ENCODE results near the gene ARPC5L.
"Not testable (repeated sequence)": the region's sequence is repeated elsewhere in the genome, so short reads cannot be mapped to it uniquely, and the experiment has no call there.

The ARPC5L gene

DNA sequence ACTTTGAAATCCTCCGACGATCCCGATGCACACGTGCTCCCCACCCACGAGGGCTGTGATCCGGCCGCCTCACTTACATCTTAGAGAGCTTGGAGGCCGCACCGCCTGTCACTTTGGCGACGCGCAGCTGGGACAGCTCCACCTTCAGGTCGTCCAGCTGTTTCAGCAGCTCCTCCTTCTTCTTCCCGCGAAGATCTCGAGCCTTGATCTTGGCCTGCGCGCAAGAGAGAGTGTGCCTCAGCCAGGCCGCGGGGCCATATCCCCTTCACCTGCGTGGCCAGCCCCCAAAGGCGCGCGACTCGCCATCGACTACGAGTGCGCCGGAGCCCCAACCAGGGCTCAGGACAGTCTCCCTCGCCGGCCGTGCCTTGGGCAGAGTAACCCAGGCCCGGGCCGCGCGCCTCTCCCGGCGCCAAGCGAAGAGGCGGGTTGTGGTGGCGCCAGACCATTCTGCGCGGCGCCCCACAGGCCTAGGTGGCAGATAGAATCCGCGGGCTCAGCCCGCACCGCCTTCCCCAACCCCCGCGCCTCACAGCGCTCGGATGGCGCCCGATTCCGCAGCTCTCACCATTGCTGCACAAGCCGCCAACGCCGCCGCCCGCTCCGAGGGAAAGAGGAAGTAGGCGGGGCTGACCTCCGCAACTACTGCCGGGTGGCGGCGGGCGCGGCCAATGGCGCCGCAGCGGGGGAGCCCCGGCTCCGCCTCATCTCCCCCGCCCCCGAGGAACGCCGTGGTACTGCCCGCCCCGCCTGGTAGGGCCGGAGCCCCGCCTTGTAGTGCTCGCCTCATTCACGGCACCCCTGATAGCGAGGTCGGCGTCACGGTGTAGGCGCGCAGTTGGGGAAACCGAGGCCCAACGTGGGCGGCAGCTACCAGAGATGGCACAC lies at the start of gene ARPC5L, which contains the start of gene RPL35:
ARPC5L (plus strand) TSS at position 789 of the 888 bp plus-strand sequence. CDS start 7,161 bp downstream, outside the sequence.
RPL35 (minus strand) TSS at position 616 of the 888 bp plus-strand sequence; CDS start at position 571, 45 bp downstream.
- DNase-seq = peak; percentile 71

DNA sequence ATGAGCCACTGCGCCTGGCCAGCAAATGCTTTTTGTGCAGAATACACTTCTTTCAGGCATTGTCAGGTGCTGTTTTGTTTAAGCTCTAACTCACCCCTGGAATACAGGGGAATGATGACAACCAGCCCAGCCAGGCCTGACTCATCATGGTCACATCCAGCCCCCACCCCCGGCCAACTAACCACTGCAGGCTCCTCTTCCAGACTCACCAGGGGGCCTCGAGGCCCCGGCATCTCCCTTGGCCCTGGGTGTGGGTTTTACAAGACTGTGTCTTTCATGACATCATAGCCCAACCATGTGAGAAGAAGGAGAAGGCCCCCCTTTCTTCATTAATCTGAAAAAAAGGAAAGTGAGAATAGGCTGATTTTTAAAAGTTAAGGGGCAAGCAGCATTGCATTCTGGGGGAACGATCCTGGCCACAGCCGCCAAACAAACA lies 49.5 kb upstream of the ARPC5L start:
- DNase-seq = no peak

- DNase-seq = no peak
Observed at GRCh38 chr9:124813041-124813440, 48.9 kb upstream of the ARPC5L start.

- no peak for DNase-seq
Observed at GRCh38 chr9:124813501-124814163, 48.3 kb upstream of the ARPC5L start.

DNA sequence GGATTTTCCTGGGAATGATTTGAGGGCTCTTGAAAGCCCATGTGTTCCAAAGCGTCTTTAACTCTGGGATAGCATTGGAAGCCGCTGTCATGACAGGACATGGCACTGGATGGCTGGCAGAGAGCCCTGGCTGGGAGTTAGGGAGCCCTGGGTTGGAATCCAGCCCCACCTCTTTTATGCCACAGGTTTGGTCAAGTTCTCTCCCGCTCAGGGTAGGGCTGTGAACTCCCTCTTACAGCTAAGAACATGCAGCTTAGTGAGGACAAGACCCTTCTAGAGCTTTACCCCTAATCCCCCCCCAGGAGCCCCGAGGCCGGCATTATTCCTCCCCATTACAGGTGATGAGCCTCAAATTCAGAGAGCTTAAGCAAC lies 47.8 kb upstream of the ARPC5L start:
- no peak for DNase-seq

DNA sequence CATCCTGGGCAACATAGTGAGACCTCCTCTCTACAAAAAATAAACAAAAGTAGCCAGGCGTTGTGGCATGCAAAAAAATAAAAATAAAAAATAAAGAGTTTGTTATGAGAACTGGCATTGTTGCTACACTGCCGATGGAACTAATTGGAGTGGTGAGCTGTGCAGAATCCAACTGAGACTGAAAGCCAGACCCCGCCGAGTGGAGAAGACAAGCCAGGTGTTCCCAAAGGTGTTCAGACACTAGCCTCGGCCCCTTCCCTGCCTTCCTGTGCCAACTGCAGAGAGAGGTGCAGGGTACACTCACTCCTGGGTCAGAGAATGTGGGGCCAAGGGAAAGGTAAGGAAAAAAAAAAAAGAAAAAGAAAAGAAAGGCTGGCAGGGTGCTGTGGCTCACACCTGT lies 46.3 kb upstream of the ARPC5L start:
- DNase-seq = no peak

GRCh38 chr9:124818431-124819281 lies 43.3 kb upstream of the ARPC5L start:
- no peak for DNase-seq

DNA sequence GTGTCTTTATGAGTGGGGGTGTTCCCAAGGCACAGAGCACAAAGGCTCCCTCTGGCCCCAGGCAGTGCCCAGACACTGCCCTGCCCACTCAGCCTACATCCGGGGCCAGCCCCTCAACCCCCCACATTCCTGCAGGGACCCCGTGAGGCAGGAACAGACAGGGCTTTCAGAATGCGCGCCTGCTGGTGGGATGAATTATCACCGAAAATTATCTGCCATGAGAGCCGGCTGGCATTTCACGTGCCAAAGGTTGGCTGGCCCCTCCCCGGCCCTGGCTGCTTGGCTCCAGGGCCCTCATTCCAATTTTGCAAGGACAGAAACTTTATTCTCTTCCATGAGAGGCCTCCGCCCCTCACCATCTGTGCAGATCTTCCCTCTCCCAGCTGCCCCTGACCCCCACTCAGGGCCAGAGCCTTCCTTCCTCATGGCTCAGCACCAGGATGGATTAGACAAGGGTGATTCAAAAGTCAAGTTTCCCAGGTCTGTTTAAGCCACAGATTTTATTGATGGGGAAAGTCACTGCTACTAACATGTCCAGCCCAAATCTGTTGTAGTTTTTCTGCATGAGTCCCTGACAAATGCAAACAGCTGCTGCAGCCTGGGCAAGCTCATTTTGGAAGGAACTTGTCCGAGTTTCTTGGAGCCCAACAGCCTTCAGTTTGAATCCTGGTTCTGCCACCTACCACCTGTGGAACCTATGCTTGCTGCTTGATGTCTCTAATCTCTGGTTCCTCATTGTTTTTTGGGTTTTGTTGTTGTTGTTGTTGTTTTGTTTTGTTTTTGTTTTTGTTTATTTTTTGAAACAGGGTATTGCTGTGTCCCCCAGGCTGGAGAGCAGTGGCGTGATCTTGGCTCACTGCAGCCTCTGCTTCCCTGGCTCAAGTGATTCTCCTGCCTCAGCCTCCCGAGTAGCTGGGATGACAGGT lies 41.0 kb upstream of the ARPC5L start:
- DNase-seq = no peak

DNA sequence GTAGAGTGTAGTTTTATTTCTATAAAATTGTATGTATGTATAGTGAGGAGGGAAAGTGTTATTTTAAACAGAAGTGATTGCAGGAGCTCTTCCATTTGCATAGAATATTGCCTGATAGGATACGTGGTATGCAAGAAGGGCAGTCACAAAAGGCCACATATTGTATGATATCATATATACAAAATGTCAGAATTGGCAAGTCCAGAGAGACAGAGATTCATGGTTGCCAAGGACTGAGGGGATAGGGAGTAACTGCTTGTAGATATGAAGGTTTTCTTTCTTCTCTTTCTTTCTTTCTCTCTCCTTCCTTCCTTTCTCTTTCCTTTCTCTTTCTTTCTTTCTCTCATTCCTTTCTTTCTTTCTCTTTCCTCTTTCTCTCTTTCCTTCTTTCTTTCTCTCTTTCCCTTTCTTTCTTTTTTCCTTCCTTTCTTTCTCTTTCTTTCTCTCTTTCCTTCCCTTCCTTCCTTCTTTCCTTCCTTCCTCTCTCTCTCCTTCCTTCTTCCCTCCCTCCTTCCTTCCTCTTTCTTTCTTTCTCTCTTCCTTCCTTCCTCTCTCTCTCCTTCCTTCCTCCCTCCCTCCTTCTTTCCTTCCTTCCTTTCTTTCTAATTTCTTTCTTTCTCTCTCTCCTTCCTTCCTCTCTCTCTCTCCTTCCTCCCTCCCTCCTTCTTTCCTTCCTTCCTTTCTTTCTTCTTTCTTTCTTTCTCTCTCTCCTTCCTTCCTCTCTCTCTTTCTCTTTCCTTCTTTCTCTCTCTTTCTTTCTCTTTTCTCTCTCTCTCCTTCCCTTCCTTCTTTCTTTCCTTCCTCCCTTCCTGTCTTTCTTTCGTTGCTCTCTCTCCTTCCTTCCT lies 33.2 kb upstream of the ARPC5L start:
- DNase-seq = no peak

GRCh38 chr9:124829334-124829669 lies 32.6 kb upstream of the ARPC5L start:
- DNase-seq = no peak

DNA sequence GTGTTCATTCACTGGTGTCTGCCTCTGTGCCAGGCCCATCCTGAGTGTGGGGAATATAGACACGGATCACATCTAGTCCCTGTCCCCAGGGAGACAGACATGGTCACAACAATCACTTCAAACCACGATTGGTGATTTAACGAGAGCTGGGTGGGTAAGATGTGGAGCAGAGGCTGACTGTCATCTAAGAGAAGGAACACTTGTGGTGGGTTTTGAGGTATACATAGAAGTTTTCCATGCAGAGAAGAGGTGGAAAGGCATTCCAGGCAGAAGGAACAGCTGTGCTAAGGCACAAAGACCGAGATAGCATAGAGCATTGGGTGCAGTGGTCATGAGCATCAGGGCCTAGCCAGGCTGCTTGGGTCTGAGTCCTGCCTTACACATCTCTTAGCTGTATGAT lies 31.3 kb upstream of the ARPC5L start:
- DNase-seq = no peak

- no peak for DNase-seq
Observed at GRCh38 chr9:124831642-124832364, 30.1 kb upstream of the ARPC5L start.

GRCh38 chr9:124834591-124834990 lies 27.3 kb upstream of the ARPC5L start:
- DNase-seq = no peak

DNA sequence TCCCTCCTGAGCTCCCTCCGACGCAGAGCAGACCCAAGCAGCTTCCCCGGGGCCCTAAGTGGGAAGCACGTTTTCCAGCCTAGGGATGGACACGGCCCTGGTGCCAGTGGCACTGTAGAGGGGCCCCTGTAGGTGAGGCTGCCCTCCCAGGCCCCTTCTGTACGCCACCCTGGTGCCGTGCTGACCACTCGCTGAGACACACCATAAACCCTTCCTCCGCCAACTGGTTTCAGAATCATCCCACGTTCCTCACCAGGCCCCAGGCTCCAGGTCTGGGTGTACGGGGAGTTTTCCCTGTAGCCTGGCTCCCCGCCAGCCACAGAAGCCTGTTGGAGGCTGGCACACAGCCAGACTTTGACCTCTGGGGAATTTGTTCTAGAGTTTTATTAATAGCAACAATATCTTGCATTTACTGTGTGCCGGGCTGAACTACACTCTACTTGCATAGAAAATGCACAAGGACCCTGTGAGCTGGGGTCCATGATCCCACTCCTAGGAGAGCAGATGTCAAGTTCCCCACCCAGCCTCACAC lies 26.8 kb upstream of the ARPC5L start:
- no peak for DNase-seq

DNA sequence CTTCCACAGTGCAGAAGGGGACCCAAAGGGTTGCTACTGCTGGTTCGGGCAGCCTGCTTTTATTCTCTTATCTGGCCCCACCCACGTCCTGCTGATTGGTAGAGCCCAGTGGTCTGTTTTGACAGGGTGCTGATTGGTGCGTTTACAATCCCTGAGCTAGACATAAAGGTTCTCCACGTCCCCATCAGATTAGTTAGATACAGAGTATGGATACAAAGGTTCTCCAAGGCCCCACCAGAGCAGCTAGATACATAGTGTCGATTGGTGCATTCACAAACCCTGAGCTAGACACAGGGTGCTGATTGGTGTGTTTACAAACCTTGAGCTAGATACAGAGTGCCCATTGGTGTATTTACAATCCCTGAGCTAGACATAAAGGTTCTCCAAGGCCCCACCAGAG lies 23.8 kb upstream of the ARPC5L start:
- not testable (repeated sequence) for DNase-seq

- not testable (repeated sequence) for DNase-seq
Observed at GRCh38 chr9:124838567-124839275, 23.2 kb upstream of the ARPC5L start.

DNA sequence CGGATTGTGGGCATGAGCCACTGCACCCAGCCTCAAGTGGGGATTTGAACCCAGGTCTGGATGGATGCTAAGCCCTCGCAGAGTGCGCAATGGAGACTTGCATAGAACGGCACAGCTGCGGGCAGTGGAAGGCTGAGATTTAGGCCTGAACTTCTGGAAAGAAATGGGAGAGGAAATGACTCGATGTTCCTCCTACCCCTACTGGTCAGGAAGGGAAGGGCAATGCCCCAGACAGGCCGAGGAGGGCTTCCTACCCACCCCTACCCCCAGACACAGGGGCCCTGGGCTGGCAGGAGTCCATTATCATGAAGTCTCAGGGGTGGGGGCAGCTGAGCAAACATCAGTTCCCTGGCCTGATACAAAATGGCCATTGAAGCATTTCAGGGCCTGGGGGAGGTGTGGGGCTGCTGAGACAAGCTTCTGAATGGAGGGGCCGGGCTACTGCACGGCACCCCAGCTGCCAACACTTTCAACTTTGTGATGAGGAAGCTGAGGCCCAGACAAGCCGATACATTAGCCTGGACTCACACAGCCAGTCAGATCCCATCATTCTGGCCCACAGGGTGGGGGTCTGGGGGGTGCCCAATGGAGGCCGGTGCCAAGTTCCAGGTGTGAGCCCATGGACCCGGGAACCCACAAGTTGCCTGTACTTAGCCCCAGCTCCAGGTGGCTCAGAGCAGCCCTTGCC lies 22.2 kb upstream of the ARPC5L start:
- no peak for DNase-seq

DNA sequence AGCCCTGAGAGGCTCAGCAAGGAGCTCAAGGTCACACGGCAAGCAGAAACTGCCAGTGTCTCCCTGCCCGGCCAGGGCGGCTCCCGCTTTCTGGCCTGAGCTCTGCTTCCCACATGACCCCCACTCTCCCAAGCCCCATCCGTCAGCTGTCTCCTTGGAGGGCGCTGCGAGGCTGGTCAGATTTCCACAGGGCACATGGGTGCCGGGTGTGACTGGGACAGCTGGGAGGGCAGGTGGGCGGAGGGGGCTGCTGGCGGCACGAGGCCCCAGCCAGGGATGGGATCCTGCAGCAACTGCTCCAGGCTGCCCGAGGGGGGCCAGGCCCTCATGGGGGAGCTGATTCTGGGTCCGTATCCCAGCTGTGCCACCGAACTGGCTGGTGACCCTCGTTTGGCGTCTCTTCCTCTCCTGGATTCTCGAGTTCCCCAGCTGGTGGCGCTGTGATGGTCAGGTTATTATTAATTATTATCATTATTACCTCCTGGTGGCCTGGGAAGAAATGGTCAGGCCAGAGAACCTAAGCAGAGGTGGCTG lies 21.6 kb upstream of the ARPC5L start:
- no peak for DNase-seq
